GM12873 (cell line): ENCODE data around the gene UTP11.

Experiments used
- TF ChIP-seq, protein P1 (sequence below): IDR thresholded peaks from 2 replicates; pipeline ENCODE4 v1.5.1; 2012; ENCODE audit warnings: low read depth, mild to moderate bottlenecking, moderate library complexity, low read length, control low read depth; ENCODE audit not compliant: insufficient read depth; ENCODE audit errors: missing control alignments

UTP11 gene

DNA sequence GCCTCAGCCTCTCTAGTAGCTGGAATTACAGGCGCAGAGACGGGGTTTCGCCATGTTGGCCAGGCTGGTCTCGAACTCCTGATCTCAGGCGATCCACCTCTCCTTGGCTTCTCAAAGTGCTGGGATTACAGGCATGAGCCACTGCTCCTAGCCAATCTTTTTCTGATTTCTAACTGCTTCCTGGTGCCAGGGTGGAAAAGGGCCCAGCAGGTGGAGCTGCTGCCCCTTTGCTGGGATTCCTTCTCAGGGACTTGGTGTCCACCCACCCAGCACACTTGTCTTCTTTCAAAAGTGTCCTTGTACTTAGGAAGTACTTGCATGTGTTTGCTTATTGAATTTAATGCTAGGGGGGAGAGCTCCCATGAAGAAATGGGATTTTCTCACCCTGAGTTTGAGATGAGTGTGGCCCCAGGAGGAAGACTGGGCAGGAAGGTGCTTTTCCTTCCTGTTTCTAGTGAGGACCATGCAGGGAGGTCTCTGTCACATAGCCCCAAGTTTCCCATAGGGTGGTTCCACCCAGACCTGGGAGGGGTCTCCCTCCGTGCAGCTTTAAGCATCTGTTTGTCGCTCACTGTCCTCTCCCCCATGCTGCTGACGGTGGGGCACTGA is 14.2 kb downstream of the UTP11 start:
- TF ChIP-seq, protein P1, sequence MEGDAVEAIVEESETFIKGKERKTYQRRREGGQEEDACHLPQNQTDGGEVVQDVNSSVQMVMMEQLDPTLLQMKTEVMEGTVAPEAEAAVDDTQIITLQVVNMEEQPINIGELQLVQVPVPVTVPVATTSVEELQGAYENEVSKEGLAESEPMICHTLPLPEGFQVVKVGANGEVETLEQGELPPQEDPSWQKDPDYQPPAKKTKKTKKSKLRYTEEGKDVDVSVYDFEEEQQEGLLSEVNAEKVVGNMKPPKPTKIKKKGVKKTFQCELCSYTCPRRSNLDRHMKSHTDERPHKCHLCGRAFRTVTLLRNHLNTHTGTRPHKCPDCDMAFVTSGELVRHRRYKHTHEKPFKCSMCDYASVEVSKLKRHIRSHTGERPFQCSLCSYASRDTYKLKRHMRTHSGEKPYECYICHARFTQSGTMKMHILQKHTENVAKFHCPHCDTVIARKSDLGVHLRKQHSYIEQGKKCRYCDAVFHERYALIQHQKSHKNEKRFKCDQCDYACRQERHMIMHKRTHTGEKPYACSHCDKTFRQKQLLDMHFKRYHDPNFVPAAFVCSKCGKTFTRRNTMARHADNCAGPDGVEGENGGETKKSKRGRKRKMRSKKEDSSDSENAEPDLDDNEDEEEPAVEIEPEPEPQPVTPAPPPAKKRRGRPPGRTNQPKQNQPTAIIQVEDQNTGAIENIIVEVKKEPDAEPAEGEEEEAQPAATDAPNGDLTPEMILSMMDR, result peak; percentile 73

DNA sequence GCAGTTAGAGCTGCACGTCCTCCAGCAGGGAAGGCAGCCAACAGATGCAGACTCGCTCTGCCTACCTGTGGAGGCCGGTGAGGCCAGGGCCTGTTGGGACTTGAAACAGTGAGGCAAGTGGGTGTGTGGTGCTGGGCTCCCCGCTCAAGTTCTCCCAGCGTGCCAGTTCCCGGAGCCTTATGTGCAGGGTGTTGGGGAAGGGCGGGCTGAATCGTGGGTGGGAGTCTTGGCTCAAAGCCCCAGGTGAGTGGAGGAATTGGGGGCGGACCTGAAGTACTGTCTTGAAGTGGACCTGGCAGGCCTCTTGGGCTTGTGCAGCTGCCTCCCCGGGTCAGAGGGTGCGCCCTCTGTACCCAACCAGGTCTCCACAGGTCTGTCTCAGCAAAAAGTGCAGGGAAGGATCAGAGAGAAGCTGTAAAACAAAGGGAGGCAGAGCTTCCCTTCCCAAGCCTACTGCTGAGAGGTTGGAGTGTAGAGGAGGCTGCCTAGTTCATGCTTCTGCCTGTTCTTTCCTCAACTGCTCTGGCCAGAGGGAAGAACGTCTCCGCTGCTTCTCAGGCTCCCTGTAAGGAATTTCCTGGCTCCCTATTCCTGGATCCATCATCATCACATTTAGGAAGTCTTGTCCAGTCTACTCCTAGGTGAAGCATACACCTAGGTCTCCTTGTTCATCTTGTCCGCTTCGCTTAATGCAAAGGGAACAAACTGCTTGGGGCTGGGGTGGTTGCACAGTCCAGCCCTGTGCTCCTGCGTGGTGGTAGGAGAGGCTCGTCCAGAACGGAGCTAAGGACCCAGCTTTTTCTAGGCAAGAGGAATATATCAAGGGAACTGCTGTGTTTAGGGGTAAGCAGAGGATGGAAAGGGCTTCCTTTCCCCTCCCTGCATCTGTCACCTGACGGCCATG is 14.9 kb downstream of the UTP11 start:
- TF ChIP-seq, protein P1, result no peak

DNA sequence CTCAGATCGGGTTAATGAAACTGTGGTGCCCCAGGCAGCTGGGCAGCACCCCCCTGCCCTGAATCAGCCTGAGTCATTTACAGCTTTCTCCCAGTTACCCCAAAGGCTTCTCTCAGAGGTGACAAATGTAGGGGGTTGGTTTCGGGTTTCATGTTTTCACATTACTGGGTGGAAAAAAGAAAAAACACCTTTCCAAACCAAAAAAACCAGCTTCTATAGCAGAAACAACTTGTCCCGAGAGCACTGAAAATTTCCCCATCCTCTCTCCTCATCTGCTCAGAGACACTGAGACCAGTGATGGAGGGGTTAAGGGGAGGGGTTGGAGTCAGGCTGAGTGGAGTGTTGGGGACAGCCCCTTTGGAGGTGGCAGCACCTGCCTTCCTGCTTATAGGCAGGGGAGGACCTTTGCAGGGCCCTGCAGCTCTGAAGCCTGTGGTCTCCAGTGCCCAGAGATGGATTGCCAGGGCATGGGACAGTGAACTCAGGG is 15.6 kb downstream of the UTP11 start:
- TF ChIP-seq, protein P1, result no peak

DNA sequence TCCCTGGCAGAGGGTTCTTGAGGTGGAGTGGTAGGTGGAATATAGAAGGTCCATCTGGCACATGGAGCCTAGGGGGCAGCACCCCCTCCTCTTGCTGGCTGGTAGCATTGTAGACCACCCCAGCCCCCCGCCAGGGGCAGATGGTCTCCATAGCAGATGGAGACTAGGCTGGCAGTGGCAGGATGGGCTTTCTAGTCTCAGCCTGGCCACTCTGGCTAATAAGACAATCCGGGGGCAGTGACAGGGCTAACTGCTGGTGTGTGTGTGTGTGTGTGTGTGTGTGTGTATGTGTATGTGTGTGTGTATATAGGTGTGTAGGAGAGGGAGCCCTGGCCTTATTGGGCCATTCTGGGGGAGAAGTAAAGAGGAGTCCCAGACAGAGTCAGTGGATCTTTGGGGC is 16.1 kb downstream of the UTP11 start:
- TF ChIP-seq, protein P1, result peak; percentile 23

DNA sequence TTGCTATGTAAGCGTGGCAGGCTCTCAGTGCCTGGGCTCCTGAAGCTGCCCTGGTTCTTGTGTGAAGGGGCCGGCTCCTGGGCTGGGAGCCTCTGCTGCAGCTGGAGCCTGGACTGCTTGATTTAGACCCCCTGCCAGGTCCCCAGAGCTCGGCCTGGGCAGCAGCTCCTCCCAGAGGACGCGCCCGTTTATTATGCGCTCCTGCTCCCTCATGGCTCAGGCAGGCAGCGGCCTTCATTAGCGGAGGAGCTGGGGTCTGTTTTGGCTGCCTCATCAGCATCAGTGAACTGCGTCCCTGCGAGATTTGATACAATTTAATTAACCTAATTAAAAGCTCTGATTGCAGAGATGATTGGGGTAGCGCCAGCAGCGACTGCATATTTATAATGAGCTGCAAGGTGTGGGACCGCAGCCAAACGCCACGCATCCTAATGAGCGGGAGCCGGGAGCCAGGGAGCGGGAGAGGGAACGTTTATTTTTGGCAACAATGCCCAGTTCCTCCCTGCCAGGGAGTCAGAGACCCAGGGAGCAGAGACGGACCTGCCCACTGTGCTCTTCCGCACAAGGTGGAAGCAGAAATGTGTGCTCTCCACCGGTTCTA is 16.6 kb downstream of the UTP11 start:
- TF ChIP-seq, protein P1, result no peak

DNA sequence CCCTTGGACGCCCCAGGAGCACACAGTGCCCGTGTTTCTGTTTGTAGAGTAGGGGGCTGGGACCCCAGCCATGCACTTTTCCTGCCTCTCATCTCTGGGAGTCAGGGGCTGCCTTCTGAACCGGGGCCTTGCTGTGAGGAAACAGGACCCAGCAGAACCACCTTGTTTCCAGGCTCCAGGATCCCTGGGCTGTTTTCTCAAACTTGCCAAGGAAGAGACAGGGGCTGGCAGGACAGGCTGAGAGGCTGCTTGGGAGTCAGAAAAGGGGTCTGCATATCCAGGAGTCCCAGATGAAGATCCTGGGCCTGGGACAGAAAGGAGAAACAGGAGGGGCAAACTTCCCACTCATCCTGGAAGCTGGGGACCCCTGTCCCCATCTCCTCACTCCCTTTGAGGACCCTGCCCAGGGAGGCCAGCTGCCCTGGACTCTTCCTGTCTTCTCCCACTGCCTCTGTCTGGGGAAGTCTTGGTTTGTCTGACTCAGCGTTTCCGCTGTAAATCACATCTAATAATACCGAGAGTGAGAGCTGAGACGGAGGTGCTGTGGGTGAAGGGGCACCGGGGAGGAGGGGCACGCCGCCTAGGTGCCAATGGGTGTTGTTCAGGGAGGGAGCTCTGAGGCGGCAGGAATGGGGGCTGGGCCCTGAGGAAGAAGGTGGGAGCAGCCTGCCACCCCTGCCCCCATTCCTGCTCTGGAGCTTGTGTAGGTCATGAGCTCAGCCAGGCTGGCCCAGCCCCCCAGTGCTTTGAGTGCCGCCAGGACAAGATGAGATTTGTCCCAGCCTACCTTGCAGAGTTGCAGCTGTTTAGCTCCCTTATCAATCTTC is 17.4 kb downstream of the UTP11 start:
- TF ChIP-seq, protein P1, result no peak
